Loucy (cell line): ENCODE results near the gene REL.

Source experiments
- EZH2phosphoT487 ChIP-seq: fragments of 200-600 bp; IDR thresholded peaks from 2 replicates; pipeline ENCODE4 v1.6.1; 2018; ENCODE audit warnings: antibody characterized with exemption, mild to moderate bottlenecking, moderate library complexity, borderline replicate concordance
- TF ChIP-seq, protein P1 (sequence below): fragments of 200-600 bp; sonication (generic); conservative IDR thresholded peaks from 2 replicates; pipeline ENCODE4 v1.5.1; 2014; ENCODE audit warnings: mild to moderate bottlenecking, antibody characterized with exemption, low read length

DNA sequence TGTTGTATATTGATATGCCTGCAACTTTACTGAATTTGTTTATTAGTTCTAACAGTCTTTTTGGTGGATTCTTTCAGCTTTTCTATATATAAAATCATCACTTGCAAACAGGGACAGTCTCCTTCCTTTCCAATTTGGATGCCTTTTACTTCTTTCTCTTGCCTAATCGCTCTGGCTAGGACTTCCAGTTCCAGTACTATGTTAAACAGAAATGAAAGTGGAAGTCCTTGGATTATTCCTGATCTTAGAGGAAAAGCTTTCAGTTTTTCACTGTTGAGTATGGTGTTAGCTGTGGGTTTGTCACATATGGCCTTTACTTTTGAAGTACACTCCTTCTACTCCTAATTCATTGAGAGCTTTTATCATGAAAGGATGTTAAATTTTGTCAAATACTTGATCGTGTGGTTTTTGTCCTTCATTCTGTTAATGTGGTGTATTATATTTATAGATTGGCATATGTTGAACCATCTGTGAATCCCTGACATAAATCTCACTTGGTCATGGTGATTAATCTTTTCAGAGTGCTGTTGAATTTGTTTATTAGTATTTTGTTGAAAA is 52.9 kb downstream of the REL start:
- TF ChIP-seq, protein P1, sequence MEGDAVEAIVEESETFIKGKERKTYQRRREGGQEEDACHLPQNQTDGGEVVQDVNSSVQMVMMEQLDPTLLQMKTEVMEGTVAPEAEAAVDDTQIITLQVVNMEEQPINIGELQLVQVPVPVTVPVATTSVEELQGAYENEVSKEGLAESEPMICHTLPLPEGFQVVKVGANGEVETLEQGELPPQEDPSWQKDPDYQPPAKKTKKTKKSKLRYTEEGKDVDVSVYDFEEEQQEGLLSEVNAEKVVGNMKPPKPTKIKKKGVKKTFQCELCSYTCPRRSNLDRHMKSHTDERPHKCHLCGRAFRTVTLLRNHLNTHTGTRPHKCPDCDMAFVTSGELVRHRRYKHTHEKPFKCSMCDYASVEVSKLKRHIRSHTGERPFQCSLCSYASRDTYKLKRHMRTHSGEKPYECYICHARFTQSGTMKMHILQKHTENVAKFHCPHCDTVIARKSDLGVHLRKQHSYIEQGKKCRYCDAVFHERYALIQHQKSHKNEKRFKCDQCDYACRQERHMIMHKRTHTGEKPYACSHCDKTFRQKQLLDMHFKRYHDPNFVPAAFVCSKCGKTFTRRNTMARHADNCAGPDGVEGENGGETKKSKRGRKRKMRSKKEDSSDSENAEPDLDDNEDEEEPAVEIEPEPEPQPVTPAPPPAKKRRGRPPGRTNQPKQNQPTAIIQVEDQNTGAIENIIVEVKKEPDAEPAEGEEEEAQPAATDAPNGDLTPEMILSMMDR: no peak
- no peak for TF ChIP-seq EZH2phosphoT487
